Stimulated activated CD8-positive, alpha-beta memory T cell treated with anti-CD3 and anti-CD28 coated beads, Interleukin-12 subunit alpha, Interleukin-12 subunit beta, amount 100 ng/mL, for 4 hours (primary cell): ENCODE data around the gene GP1BA.
"Not testable (repeated sequence)": the region's sequence is repeated elsewhere in the genome, so short reads cannot be mapped to it uniquely, and the experiment has no call there.

ENCODE experiments used
- DNase-seq: peaks from one replicate; pipeline ENCODE4 v3.0.0-alpha.2; 2020; ENCODE audit warnings: low read depth

GP1BA gene

GRCh38 chr17:4901648-4902344 is 30.3 kb upstream of the GP1BA start:
- DNase-seq = peak; percentile 28

DNA sequence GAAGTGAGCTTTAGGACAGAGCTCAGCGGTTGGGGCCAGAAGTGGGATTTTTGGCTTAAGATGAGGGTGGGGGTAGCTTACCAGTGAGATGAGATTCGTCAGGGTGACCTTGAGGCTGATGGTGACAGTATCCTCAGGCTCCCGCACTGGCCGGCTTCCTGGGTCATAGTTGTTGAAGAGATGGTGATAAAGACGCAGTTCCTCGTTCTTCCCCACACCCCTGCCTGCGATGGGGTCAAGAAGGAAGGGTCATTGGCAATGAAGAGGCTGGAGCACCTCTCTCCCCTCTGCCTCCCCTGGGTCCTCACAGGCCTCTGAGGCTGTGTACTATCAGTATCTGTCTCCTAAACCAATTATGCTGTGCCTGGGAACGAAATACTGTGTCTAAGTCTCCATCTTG is 29.5 kb upstream of the GP1BA start:
- no peak for DNase-seq

GRCh38 chr17:4903051-4903818 is 28.8 kb upstream of the GP1BA start, which contains the start of gene CHRNE:
CHRNE (minus strand) TSS chr17:4903098; CDS start chr17:4903063, 35 bp downstream.
- peak; percentile 36 for DNase-seq

DNA sequence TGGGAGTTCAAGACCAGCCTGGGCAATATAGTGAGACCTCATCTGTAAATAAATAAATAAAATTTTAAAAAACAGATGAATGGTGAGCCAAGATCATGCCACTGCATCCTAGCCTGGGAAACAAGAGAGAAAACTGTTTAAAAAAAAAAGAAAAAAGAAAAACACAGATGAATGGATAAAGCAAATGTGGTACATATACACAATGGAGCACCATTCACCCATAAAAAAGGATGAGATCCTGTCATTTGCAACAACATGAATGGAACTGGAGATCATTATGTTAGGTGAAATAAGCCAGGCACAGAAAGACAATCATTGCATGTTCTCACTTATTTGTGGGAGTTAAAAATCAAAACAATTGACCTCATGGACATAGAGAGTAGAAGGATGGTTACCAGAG is 25.4 kb upstream of the GP1BA start:
- not testable (repeated sequence) for DNase-seq

- DNase-seq = no peak
These were observed 23.8 kb upstream of the GP1BA start for GRCh38 chr17:4908301-4908700.

DNA sequence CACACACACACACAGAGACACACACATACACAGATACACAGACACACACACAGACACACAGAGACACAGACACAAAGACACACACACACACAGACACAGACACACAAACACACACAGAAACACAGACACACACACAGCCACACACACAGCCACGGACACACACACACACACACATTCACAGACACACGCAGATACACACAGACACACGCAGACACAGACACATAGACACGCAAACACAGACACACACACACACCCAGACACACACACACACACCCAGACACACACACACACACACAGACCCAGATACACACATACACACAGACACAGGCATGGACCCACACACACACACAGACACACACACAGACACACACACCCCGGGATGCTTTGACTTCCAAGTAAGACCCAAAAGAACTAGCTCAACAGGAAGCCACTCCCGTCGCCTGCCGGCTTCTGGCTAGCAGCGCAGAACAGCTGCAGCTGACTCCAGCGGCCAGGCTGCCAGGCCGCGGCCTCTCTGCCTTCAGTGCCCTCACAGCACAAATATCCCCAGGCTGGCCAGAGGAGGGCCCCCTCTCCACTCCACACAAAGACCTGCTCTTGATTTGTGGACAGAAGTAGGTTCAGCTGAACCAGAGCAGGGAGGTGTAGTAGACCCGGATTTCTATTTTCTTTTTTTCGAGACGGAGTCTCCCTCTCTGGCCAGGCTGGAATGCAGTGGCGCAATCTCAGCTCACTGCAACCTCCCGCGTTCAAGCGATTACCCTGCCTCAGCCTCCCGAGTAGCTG is 23.2 kb upstream of the GP1BA start:
- DNase-seq = peak; percentile 53

DNA sequence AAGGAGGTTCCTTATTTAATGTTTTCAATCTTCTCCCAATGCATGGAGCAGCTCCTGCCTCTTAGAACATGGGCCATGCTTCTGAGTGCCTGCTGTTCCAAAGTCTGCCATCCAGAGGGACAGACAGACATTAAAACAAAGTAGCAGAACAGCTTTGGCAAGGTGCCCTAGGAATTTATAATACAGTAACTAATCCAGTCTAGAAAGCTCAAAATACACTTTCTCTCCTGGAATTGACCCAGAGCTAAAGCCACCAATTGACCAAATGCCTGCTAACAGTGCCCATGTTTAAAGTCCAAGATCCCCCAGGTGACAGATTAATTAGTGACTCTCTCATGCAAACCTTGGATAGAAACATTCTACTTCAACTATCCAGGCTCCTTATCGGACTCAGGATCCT is 18.1 kb upstream of the GP1BA start:
- no peak for DNase-seq

DNA sequence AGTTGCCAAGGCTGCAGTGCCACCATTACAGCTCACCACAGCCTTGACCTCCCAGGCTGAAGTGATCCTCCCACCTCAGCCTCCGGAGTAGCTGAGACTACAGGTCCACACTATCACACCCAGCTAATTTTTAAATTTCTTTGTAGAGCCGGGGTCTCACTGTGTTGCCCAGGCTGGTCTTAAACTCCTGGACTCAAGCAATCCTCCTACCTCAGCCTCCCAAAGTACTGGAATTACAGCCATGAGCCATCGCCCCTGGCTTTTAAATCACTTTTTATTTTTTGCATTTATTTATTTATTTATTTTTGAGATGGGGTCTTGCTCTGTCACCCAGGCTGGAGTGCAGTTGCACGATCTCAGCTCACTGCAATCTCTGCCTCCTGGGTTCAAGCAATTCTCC is 17.5 kb upstream of the GP1BA start:
- DNase-seq = not testable (repeated sequence)

DNA sequence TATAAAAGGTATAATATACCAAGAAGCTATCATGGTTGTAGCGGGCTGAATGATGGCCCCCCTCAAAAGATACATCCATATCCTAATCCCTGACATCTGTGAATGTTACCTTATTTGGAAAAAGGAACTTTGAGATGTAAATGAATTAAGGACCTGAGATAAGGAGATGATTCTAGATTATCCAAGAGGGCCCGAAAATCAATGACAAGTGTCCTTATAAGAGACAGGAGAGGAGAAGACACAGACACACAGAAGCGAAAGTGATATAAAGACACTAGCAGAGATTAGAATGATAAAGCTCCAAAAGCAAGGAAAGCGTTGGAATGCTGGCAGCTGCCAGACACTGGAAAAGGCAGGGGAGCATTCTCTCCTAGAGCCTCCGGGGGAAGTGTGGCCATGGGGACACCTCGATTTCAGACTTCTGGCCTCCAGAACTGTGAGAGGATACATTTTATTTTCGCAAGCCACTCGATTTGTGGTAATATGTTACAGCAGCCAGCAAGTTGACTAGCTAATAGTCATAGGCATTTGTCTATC is 12.5 kb upstream of the GP1BA start:
- no peak for DNase-seq

DNA sequence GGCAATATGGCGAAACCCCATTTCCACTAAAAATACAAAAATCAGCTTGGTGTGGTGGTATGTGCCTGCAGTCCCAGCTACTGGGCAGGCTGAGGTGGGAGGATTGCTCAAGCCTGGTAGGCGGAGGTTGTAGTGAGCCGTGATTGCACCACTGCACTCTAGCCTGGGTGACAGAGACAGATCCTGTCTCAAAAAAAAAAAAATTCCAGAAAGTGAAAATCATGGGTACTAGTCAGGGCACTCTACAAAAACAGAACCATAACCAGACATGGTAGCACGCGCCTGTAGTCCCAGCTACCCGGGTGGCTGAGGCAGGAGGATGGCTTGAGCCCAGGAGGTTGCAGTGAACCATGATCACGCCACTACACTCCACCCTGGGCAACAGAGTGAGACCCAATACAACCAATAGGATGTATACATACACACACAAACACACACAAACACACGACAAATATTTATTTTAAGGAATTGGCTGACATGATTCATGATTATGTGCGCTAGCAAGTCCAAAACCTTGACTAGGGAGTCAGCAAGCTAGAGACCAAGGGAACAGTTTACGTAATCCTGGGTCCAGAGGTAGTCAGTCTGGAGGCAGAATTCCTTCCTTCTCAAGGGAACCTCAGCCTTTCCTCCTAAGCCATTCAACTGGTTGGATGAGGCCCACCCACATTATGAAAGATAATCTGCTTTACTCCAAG is 11.6 kb upstream of the GP1BA start:
- DNase-seq = no peak

DNA sequence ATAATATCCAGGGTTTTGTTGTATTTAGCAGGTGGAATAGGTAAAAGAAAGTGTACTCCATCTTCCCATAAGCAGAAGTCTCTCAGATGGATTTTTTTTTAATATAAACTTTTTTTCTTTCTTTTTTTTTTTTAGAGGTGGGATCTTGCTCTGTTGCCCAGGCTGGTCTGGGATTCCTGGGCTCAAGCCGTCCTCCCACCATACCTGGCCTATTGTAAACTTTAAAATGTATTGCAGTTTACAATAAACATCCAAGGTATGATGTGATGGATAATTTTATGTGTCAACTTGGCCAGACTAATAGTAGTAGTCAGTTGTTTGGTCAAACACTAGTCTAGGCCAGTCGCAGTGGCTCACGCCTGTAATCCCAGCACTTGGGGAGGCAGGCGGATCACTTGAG is 10.8 kb upstream of the GP1BA start:
- no peak for DNase-seq

GRCh38 chr17:4926577-4927335 is 5.3 kb upstream of the GP1BA start:
- not testable (repeated sequence) for DNase-seq

- DNase-seq = no peak
These were observed 3.2 kb upstream of the GP1BA start for GRCh38 chr17:4928881-4929280.

- DNase-seq = no peak
These were observed 679 bp downstream of the GP1BA start for GRCh38 chr17:4932756-4933155.

GRCh38 chr17:4933646-4934045 is 1.6 kb downstream of the GP1BA start:
- no peak for DNase-seq

DNA sequence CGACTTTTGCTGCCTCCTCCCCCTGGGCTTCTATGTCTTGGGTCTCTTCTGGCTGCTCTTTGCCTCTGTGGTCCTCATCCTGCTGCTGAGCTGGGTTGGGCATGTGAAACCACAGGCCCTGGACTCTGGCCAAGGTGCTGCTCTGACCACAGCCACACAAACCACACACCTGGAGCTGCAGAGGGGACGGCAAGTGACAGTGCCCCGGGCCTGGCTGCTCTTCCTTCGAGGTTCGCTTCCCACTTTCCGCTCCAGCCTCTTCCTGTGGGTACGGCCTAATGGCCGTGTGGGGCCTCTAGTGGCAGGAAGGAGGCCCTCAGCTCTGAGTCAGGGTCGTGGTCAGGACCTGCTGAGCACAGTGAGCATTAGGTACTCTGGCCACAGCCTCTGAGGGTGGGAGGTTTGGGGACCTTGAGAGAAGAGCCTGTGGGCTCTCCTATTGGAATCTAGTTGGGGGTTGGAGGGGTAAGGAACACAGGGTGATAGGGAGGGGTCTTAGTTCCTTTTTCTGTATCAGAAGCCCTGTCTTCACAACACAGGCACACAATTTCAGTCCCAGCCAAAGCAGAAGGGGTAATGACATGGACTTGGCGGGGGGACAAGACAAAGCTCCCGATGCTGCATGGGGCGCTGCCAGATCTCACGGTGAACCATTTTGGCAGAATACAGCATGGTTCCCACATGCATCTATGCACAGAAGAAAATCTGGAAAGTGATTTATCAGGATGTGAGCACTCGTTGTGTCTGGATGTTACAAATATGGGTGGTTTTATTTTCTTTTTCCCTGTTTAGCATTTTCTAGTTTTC is 2.3 kb downstream of the GP1BA start:
- DNase-seq = no peak

- no peak for DNase-seq
These were observed 3.6 kb downstream of the GP1BA start for GRCh38 chr17:4935650-4936049.

DNA sequence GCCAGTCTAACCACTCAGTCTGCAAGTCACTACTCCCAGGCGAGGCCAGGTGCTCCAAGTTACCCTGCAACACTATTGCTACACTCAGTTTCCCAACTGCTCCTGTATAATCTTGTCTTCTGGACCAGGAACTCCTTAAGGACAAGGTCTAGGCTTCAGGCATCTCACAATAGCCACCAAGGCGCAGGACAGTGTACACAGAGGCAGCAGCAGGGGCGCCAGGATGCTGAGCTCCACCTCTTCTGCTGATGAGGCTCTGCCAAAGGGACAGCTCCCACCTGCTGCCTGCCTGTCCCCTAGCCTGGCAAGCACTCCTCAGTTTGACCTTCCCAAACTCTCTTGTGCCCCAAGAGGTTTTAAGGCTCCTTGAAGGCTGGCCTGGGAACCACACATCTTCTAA is 4.4 kb downstream of the GP1BA start:
- DNase-seq = no peak

DNA sequence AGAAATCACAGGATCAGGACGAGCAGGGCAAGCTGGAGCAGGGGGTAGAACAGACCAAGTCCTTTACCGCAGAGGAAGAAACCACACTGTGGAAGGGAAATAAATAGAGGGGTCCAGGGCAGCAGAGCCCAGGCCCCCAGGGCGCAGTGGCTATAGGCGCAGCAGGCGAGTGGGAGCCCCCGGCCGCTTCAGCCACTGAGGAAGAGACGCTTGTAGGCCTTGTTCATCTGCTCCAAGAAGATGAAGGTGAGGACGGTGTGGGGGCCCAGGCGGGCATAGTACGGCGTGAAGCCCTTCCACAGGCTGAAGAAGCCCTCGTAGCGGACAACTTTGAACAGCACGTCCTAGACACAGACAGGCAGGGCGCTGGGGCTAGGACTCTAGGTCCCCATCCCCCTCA is 5.5 kb downstream of the GP1BA start:
- no peak for DNase-seq

GRCh38 chr17:4938069-4938491 is 6.0 kb downstream of the GP1BA start:
- no peak for DNase-seq
